ENCODE data around the gene INSR.
A peak's percentile ranks its signal among the peaks of the same experiment; 100 is the strongest.

INSR gene

DNA sequence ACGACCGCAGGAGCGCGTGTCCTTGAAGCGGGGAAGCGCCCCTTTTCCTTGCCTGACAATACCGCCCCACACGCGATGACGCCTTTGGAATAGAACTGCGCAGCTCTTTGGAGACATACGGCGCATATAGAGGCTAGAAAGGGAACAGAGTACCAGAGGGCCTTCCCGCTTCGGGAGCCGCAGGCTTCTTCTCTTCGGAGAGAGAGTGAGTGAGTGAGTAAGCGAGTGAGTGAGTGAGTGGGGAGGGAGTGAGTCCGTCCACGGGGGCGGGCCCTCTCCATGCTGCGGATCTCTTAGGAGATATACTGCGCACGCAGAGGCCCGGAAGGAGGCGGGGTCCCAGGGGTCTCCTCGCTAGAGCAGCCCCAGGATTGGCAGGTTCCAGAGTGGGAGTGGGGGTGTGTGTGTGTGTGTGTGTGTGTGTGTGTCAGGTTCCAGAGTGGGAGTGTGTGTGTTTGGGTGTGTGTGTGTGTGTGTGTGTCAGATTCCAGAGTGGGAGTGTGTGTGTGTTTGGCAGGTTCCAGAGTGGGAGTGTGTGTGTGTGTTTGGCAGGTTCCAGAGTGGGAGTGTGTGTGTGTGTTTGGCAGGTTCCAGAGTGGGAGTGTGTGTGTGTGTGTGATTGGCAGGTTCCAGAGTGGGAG is 97.0 kb downstream of the INSR start (continued):
- TF ChIP-seq OSR2 (tag by site-specific recombination; IDR thresholded peaks at IDR 0.05) = no peak
- no peak for TF ChIP-seq ZNF514 (tag by site-specific recombination; IDR thresholded peaks at IDR 0.05)
- TF ChIP-seq ZNF416 (tag by site-specific recombination; IDR thresholded peaks at IDR 0.05) = no peak
- no peak for TF ChIP-seq ZNF146 (tag by site-specific recombination; IDR thresholded peaks at IDR 0.05)
- no peak for TF ChIP-seq ZNF830 (tag by site-specific recombination; IDR thresholded peaks at IDR 0.05; ENCODE audit: low read depth)
- no peak for TF ChIP-seq PRDM2 (tag by site-specific recombination; IDR thresholded peaks at IDR 0.05; ENCODE audit: borderline replicate concordance)
- TF ChIP-seq TSHZ1 (tag by site-specific recombination; IDR thresholded peaks at IDR 0.05; ENCODE audit: borderline replicate concordance) = no peak
- TF ChIP-seq ZNF600 (tag by site-specific recombination; IDR thresholded peaks at IDR 0.05) = peak; percentile 35; the same call in 1 of the 2 replicates
- TF ChIP-seq ZNF433 (tag by site-specific recombination; IDR thresholded peaks at IDR 0.05; ENCODE audit: low read depth) = no peak
- TF ChIP-seq ZNF302 (tag by site-specific recombination; IDR thresholded peaks at IDR 0.05; ENCODE audit: low read depth) = no peak
- TF ChIP-seq ZNF561 (tag by site-specific recombination; IDR thresholded peaks at IDR 0.05; ENCODE audit: borderline replicate concordance) = peak; percentile 89; the same call in 1 of the 2 replicates
- TF ChIP-seq ZNF530 (tag by site-specific recombination; IDR thresholded peaks at IDR 0.05; ENCODE audit: low read depth) = no peak
- TF ChIP-seq ZNF426 (tag by site-specific recombination; IDR thresholded peaks at IDR 0.05) = no peak
- TF ChIP-seq ZNF621 (tag by site-specific recombination; IDR thresholded peaks at IDR 0.05) = no peak
- TF ChIP-seq GLI4 (tag by site-specific recombination; IDR thresholded peaks at IDR 0.05) = no peak; the same call in 1 of the 2 replicates
- no peak for TF ChIP-seq ZNF133 (tag by site-specific recombination; IDR thresholded peaks at IDR 0.05)
- no peak for TF ChIP-seq ZNF292 (tag by site-specific recombination; IDR thresholded peaks at IDR 0.05; ENCODE audit: borderline replicate concordance, low read depth)
- no peak for TF ChIP-seq ZNF624 (tag by site-specific recombination; IDR thresholded peaks at IDR 0.05)
- no peak for TF ChIP-seq ZNF239 (tag by site-specific recombination; IDR thresholded peaks at IDR 0.05)
- TF ChIP-seq ZNF701 (tag by site-specific recombination; IDR thresholded peaks at IDR 0.05) = no peak
- TF ChIP-seq ZNF843 (tag by site-specific recombination; IDR thresholded peaks at IDR 0.05) = peak; percentile 64; the same call in 1 of the 2 replicates
- TF ChIP-seq ELK4 (IDR thresholded peaks at IDR 0.05; ENCODE audit: borderline replicate concordance, low read depth, low read length) = no peak; the same call in 1 of the 2 replicates
- TF ChIP-seq ZNF341 (tag by site-specific recombination; IDR thresholded peaks at IDR 0.05; ENCODE audit: low read depth) = peak; percentile 72
- peak; percentile 35; the same call in 1 of the 2 replicates for TF ChIP-seq ZNF558 (tag by site-specific recombination; IDR thresholded peaks at IDR 0.05)
- TF ChIP-seq ZBTB44 (tag by site-specific recombination; IDR thresholded peaks at IDR 0.05) = no peak
- TF ChIP-seq ZFP69B (tag by site-specific recombination; IDR thresholded peaks at IDR 0.05) = peak; percentile 83
- 0 out of 2 replicates have a peak, but pooled peaks have one; percentile 12 for TF ChIP-seq ZNF548 (tag by site-specific recombination; IDR thresholded peaks at IDR 0.05)
